ENCODE results near the gene PTPN13.

DNA sequence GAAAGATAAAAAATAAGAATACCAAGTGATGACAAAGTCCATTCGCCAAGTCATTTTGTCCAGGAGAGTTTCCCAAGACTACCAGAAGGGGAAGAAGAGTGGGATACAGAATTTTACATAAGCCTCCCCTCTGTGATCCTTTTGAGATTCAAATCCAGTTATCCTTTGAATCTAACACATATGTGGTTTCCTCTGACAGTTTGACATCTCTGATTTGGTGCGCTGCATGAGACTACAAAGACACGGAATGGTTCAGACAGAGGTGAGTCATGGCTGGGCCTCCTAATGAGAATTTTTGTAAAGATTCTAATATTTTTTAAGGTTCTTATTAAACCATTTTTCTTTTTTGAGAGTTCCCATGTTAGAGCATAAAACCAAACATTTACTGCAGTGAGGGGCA, 216.7 kb downstream of the PTPN13 start:
- TF ChIP-seq MYNN (tag by site-specific recombination; IDR thresholded peaks at IDR 0.05; ENCODE audit: borderline replicate concordance): no peak
- TF ChIP-seq, protein P1, sequence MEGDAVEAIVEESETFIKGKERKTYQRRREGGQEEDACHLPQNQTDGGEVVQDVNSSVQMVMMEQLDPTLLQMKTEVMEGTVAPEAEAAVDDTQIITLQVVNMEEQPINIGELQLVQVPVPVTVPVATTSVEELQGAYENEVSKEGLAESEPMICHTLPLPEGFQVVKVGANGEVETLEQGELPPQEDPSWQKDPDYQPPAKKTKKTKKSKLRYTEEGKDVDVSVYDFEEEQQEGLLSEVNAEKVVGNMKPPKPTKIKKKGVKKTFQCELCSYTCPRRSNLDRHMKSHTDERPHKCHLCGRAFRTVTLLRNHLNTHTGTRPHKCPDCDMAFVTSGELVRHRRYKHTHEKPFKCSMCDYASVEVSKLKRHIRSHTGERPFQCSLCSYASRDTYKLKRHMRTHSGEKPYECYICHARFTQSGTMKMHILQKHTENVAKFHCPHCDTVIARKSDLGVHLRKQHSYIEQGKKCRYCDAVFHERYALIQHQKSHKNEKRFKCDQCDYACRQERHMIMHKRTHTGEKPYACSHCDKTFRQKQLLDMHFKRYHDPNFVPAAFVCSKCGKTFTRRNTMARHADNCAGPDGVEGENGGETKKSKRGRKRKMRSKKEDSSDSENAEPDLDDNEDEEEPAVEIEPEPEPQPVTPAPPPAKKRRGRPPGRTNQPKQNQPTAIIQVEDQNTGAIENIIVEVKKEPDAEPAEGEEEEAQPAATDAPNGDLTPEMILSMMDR (tag by site-specific recombination; IDR thresholded peaks at IDR 0.05): no peak
